Memory B cell (primary cell): ENCODE results near the gene PSEN1.
A peak's percentile ranks its signal among the peaks of the same experiment; 100 is the strongest.

ENCODE experiments used
- ATAC-seq: fragments of 150-1000 bp; cut with Tn5 transposase; 2 replicates; pipeline ENCODE4 v1.10.0; 2021; ENCODE audit warnings: low read depth, mild to moderate bottlenecking, moderate library complexity
- DNase-seq, 2 donors: peaks; one replicate each; pipeline ENCODE4 v3.0.0; 2022; ENCODE audit warnings: low spot score in 2 of 2
- H3K27ac Mint-ChIP-seq: one replicate; pipeline ENCODE4 v1.8.0; 2022; ENCODE audit warnings: mild to moderate bottlenecking, moderate library complexity, mixed read lengths
- H3K27me3 Mint-ChIP-seq: one replicate; pipeline ENCODE4 v1.8.0; 2022; ENCODE audit warnings: mixed read lengths
- H3K36me3 Mint-ChIP-seq: one replicate; pipeline ENCODE4 v1.8.0; 2022; ENCODE audit warnings: mild to moderate bottlenecking, mixed read lengths
- H3K4me1 Mint-ChIP-seq: one replicate; pipeline ENCODE4 v1.8.0; 2022; ENCODE audit warnings: mixed read lengths
- H3K4me3 Mint-ChIP-seq: one replicate; pipeline ENCODE4 v1.8.0; 2022; ENCODE audit warnings: mild to moderate bottlenecking, moderate library complexity, mixed read lengths
- H3K9me3 Mint-ChIP-seq: one replicate; pipeline ENCODE4 v1.8.0; 2022; ENCODE audit warnings: mixed read lengths

The PSEN1 gene

GRCh38 chr14:73211251-73212040 lies 75.1 kb downstream of the PSEN1 start:
- Mint-ChIP-seq H3K9me3 (no peaks in the 10 kb centered on the region), H3K4me1 (no peaks in the 10 kb centered on the region), H3K27ac (peak overlapping the region; percentile 35), H3K4me3 (no peak overlapping the region), H3K27me3 (no peaks in the 10 kb centered on the region), H3K36me3 (peaks cover 34% of the 10 kb centered on the region)
- ATAC-seq: no peak
- no peak for DNase-seq

GRCh38 chr14:73216030-73216429 lies 79.7 kb downstream of the PSEN1 start:
- Mint-ChIP-seq H3K4me3 (no peak overlapping the region), H3K27ac (no peak overlapping the region), H3K36me3 (peaks cover 32% of the 10 kb centered on the region), H3K4me1 (no peaks in the 10 kb centered on the region), H3K27me3 (no peaks in the 10 kb centered on the region), H3K9me3 (no peaks in the 10 kb centered on the region)
- no peak for ATAC-seq
- DNase-seq: no peak

- no peak for ATAC-seq
- Mint-ChIP-seq H3K27ac (no peak overlapping the region), H3K4me3 (no peak overlapping the region), H3K4me1 (peaks cover 3% of the 10 kb centered on the region), H3K36me3 (peaks cover 33% of the 10 kb centered on the region), H3K27me3 (no peaks in the 10 kb centered on the region), H3K9me3 (no peaks in the 10 kb centered on the region)
- DNase-seq: no peak
These were observed 81.1 kb downstream of the PSEN1 start for GRCh38 chr14:73217411-73217810.

- Mint-ChIP-seq H3K27me3 (no peaks in the 10 kb centered on the region), H3K36me3 (peaks cover 36% of the 10 kb centered on the region), H3K9me3 (no peaks in the 10 kb centered on the region), H3K4me3 (no peak overlapping the region), H3K4me1 (peaks cover 10% of the 10 kb centered on the region), H3K27ac (peak overlapping the region; percentile 28)
- ATAC-seq: no peak
- no peak for DNase-seq
These were observed 83.8 kb downstream of the PSEN1 start for GRCh38 chr14:73220061-73220460.

GRCh38 chr14:73220634-73221033 lies 84.3 kb downstream of the PSEN1 start:
- no peaks in the 10 kb centered on the region for H3K9me3 Mint-ChIP-seq
- H3K27me3 Mint-ChIP-seq: no peaks in the 10 kb centered on the region
- H3K4me1 Mint-ChIP-seq: peaks cover 10% of the 10 kb centered on the region
- peak overlapping the region; percentile 92 for H3K27ac Mint-ChIP-seq
- H3K36me3 Mint-ChIP-seq: peaks cover 40% of the 10 kb centered on the region
- no peak overlapping the region for H3K4me3 Mint-ChIP-seq
- DNase-seq (no peak), ATAC-seq (no peak)

GRCh38 chr14:73221945-73222344 lies 85.6 kb downstream of the PSEN1 start:
- no peak for ATAC-seq
- Mint-ChIP-seq H3K4me1 (peaks cover 10% of the 10 kb centered on the region), H3K27ac (peak overlapping the region; percentile 92), H3K4me3 (no peak overlapping the region), H3K36me3 (peaks cover 39% of the 10 kb centered on the region), H3K27me3 (no peaks in the 10 kb centered on the region), H3K9me3 (no peaks in the 10 kb centered on the region)
- DNase-seq: no peak

- Mint-ChIP-seq H3K27me3 (no peaks in the 10 kb centered on the region), H3K27ac (peak overlapping the region; percentile 92), H3K4me3 (no peak overlapping the region), H3K4me1 (peaks cover 10% of the 10 kb centered on the region), H3K36me3 (peaks cover 38% of the 10 kb centered on the region), H3K9me3 (no peaks in the 10 kb centered on the region)
- DNase-seq (no peak), ATAC-seq (peak; percentile 92)
These were observed 86.7 kb downstream of the PSEN1 start for GRCh38 chr14:73223049-73223448.

GRCh38 chr14:73225496-73225895 lies 89.2 kb downstream of the PSEN1 start:
- Mint-ChIP-seq H3K4me3 (no peak overlapping the region), H3K27me3 (no peaks in the 10 kb centered on the region), H3K36me3 (peaks cover 27% of the 10 kb centered on the region), H3K4me1 (peaks cover 10% of the 10 kb centered on the region), H3K27ac (no peak overlapping the region), H3K9me3 (no peaks in the 10 kb centered on the region)
- no peak for ATAC-seq
- DNase-seq: no peak

GRCh38 chr14:73227812-73228781 lies 91.8 kb downstream of the PSEN1 start:
- no peak for ATAC-seq

GRCh38 chr14:73230051-73230450 lies 93.7 kb downstream of the PSEN1 start:
- Mint-ChIP-seq H3K4me3 (no peak overlapping the region), H3K4me1 (no peaks in the 10 kb centered on the region), H3K27ac (no peak overlapping the region), H3K9me3 (no peaks in the 10 kb centered on the region), H3K27me3 (peaks cover 7% of the 10 kb centered on the region), H3K36me3 (peaks cover 13% of the 10 kb centered on the region)
- no peak for ATAC-seq
- no peak for DNase-seq

More at GRCh38 chr14:73227812-73228781, 91.8 kb downstream of the PSEN1 start:
- H3K27me3 Mint-ChIP-seq: peaks cover 1% of the 10 kb centered on the region
- H3K9me3 Mint-ChIP-seq: no peaks in the 10 kb centered on the region
- H3K4me1 Mint-ChIP-seq: peaks cover 1% of the 10 kb centered on the region
- no peak overlapping the region for H3K27ac Mint-ChIP-seq
- no peak for DNase-seq
- H3K4me3 Mint-ChIP-seq: no peak overlapping the region
- H3K36me3 Mint-ChIP-seq: peaks cover 20% of the 10 kb centered on the region

- no peaks in the 10 kb centered on the region for H3K9me3 Mint-ChIP-seq
- DNase-seq (no peak), ATAC-seq (peak; percentile 69)
- no peak overlapping the region for H3K4me3 Mint-ChIP-seq
- H3K27me3 Mint-ChIP-seq: peaks cover 22% of the 10 kb centered on the region
- H3K27ac Mint-ChIP-seq: no peak overlapping the region
- H3K36me3 Mint-ChIP-seq: peaks cover 7% of the 10 kb centered on the region
- H3K4me1 Mint-ChIP-seq: peaks cover 14% of the 10 kb centered on the region
These were observed 95.9 kb downstream of the PSEN1 start for GRCh38 chr14:73231981-73232851.

GRCh38 chr14:73232984-73233383 lies 96.7 kb downstream of the PSEN1 start:
- Mint-ChIP-seq H3K36me3 (peaks cover 7% of the 10 kb centered on the region), H3K4me1 (peaks cover 14% of the 10 kb centered on the region), H3K27ac (no peak overlapping the region), H3K9me3 (no peaks in the 10 kb centered on the region), H3K27me3 (peaks cover 22% of the 10 kb centered on the region), H3K4me3 (no peak overlapping the region)
- ATAC-seq (no peak), DNase-seq (no peak)

- ATAC-seq: no peak
- no peak overlapping the region for H3K4me3 Mint-ChIP-seq
- H3K27me3 Mint-ChIP-seq: peaks cover 22% of the 10 kb centered on the region
- H3K9me3 Mint-ChIP-seq: no peaks in the 10 kb centered on the region
- H3K4me1 Mint-ChIP-seq: peaks cover 18% of the 10 kb centered on the region
- H3K27ac Mint-ChIP-seq: no peak overlapping the region
- peaks cover 2% of the 10 kb centered on the region for H3K36me3 Mint-ChIP-seq
- DNase-seq: no peak
These were observed 97.3 kb downstream of the PSEN1 start for GRCh38 chr14:73233564-73233963.
